ENCODE measurements around the gene PTPRE. TPM values are rescaled to one million over a fixed set of nuclear protein-coding genes. Genes with fewer than 3 reads are reported as not detected.

PTPRE gene
- total RNA-seq, 1 donor from 2014 or later = 35.7 TPM

- intact Hi-C loops (cut with micrococcal nuclease) = no loop called here
Measured at GRCh38 chr10:127948791-127949190, 41.9 kb downstream of the PTPRE start.

GRCh38 chr10:127949831-127950230 is 42.9 kb downstream of the PTPRE start:
- intact Hi-C loops (cut with micrococcal nuclease) = no loop called here

GRCh38 chr10:127951861-127952574 is 45.1 kb downstream of the PTPRE start:
- intact Hi-C loops (cut with micrococcal nuclease) = no loop called here

- intact Hi-C loops (cut with micrococcal nuclease) = no loop called here
Measured at GRCh38 chr10:127952575-127952869, 45.6 kb downstream of the PTPRE start.

GRCh38 chr10:127952918-127953317 is 46.0 kb downstream of the PTPRE start:
- intact Hi-C loops (cut with micrococcal nuclease) = no loop called here

- intact Hi-C loops (cut with micrococcal nuclease) = no loop called here
Measured at GRCh38 chr10:127953876-127954275, 47.0 kb downstream of the PTPRE start.

- intact Hi-C loops (cut with micrococcal nuclease) = loop anchor here (1.0 kb wide), 1 partner anchor 46 kb away; no protein-coding TSS in a partner anchor
Measured at GRCh38 chr10:127959428-127959827, 52.5 kb downstream of the PTPRE start.

GRCh38 chr10:127961071-127961470 is 54.2 kb downstream of the PTPRE start:
- intact Hi-C loops (cut with micrococcal nuclease) = no loop called here

GRCh38 chr10:127962205-127962604 is 55.3 kb downstream of the PTPRE start:
- intact Hi-C loops (cut with micrococcal nuclease) = no loop called here

GRCh38 chr10:127963136-127963535 is 56.2 kb downstream of the PTPRE start:
- intact Hi-C loops (cut with micrococcal nuclease) = no loop called here

- intact Hi-C loops (cut with micrococcal nuclease) = no loop called here
Measured at GRCh38 chr10:127964621-127965020, 57.7 kb downstream of the PTPRE start.

GRCh38 chr10:127966875-127967274 is 60.0 kb downstream of the PTPRE start:
- intact Hi-C loops (cut with micrococcal nuclease) = no loop called here

GRCh38 chr10:127968027-127968441 is 61.1 kb downstream of the PTPRE start:
- intact Hi-C loops (cut with micrococcal nuclease) = no loop called here

- intact Hi-C loops (cut with micrococcal nuclease) = no loop called here
Measured at GRCh38 chr10:127968659-127969058, 61.8 kb downstream of the PTPRE start.

GRCh38 chr10:127971101-127971946 is 64.4 kb downstream of the PTPRE start:
- intact Hi-C loops (cut with micrococcal nuclease) = no loop called here

- intact Hi-C loops (cut with micrococcal nuclease) = no loop called here
Measured at GRCh38 chr10:127971963-127972615, 65.2 kb downstream of the PTPRE start.

- intact Hi-C loops (cut with micrococcal nuclease) = no loop called here
Measured at GRCh38 chr10:127972751-127973357, 66.0 kb downstream of the PTPRE start.

GRCh38 chr10:127973791-127974311 is 66.9 kb downstream of the PTPRE start:
- intact Hi-C loops (cut with micrococcal nuclease) = no loop called here

- intact Hi-C loops (cut with micrococcal nuclease) = no loop called here
Measured at GRCh38 chr10:127974911-127975310, 68.0 kb downstream of the PTPRE start.

GRCh38 chr10:127976286-127976685 is 69.4 kb downstream of the PTPRE start:
- intact Hi-C loops (cut with micrococcal nuclease) = no loop called here

GRCh38 chr10:127976701-127977356 is 69.9 kb downstream of the PTPRE start:
- intact Hi-C loops (cut with micrococcal nuclease) = no loop called here

All from T-helper 1 cell treated with Interleukin-12 subunit alpha and Interleukin-12 subunit beta and Interleukin-4 antibody, amounts not matched to agents 30 ng/mL and 1 ng/mL, for 36 hours (primary cell).